Psoas muscle (tissue), 8 donors: ENCODE data around the gene BCLAF1. TPM values are rescaled to one million over a fixed set of nuclear protein-coding genes. Genes with fewer than 3 reads are reported as not detected.

Experiments
- ATAC-seq, 4 donors: fragments of 200-7000 bp; cut with Tn5 transposase; one replicate each; pipeline ENCODE4 v1.9.1; 2020; ENCODE audit warnings: moderate library complexity in 3 of 4, mild to moderate bottlenecking in 2 of 4
- DNase-seq, 2 donors: peaks; one replicate each; pipeline ENCODE4 v3.0.0-alpha.2; 2020
- H3K27ac ChIP-seq: fragments of 200-600 bp; one replicate; pipeline ENCODE4 v1.8.0; 2022
- H3K27me3 ChIP-seq, 3 donors: fragments of 200-600 bp in 1 of 3; one replicate each; pipeline versions ENCODE4 v1.6.1 to v1.8.0; 2013 to 2022; ENCODE audit warnings: low read length in 2 of 3, mild to moderate bottlenecking in 2 of 3, moderate library complexity in 1 of 3; ENCODE audit not compliant: insufficient read depth in 3 of 3
- H3K36me3 ChIP-seq, 2 donors: fragments of 200-600 bp in 1 of 2; one replicate each; pipeline versions ENCODE4 v1.6.1 to v1.8.0; 2013 to 2022; ENCODE audit warnings: low read depth in 1 of 2, mild to moderate bottlenecking in 1 of 2, moderate library complexity in 1 of 2; ENCODE audit not compliant: insufficient read depth in 1 of 2
- H3K4me1 ChIP-seq: fragments of 200-600 bp; one replicate; pipeline ENCODE4 v1.8.0; 2022
- H3K4me3 ChIP-seq: fragments of 200-600 bp; one replicate; pipeline ENCODE4 v1.8.0; 2022; ENCODE audit warnings: mild to moderate bottlenecking
- H3K9me3 ChIP-seq: fragments of 200-600 bp; one replicate; pipeline ENCODE4 v1.8.0; 2022
- CTCF ChIP-seq: fragments of 200-600 bp; IDR thresholded peaks from one replicate; pipeline ENCODE4 v1.8.0; 2022; ENCODE audit warnings: antibody characterized with exemption
- WGBS, 3 donors: extraction: QIAGEN DNeasy Blood & Tissue Kit; methylation state at CpG; one replicate each; pipeline versions ENCODE4 v1.1.6 to v1.1.7; 2013; 5-methylcytosine and 5-hydroxymethylcytosine counted together
- intact Hi-C, 2 donors: fragments of 100-400 bp; cut with DNase I; formaldehyde crosslinking; loops; one replicate each; pipeline versions ENCODE4 v1.11.0 to v1.14.2; 2022
- polyA plus RNA-seq, 3 donors: library from polyadenylated mRNA; stranded (reverse); fragments of 200-250 nt; gene quantifications; one replicate each; pipeline ENCODE4 v1.2.3, GENCODE V29; 2013
- total RNA-seq, 4 donors: library from RNA; stranded (reverse); fragmentation: NEBNext Ultra II Directional in 2 of 4; extraction: Animal tissue kit (Norgen Biotek cat#: 25700) in 2 of 4; gene quantifications; one replicate each; pipeline versions ENCODE4 v1.2.1 to v1.2.4, GENCODE V29; 2021 to 2023
- donor health status: healthy with polysubstance abuse.
- donor health status: DM: no; HTN: no; CAD: no; lungs with moderate emphysema.
- donor health status: Bipolar disorder and iron deficiency.
- donor health status: healthy.
- donor health status: DM: yes; HTN: yes; CAD: no.
- donor health status: DM: no; HTN: no; CAD: no.
- donor health status: DM: no; HTN: no; CAD: no.
- donor health status: DM: yes; HTN: yes; CAD: no.

Gene BCLAF1
- total and polyA plus RNA-seq, 7 donors, result 22.9 to 110 (median 82.5) TPM

GRCh38 chr6:136274062-136274461, 15.6 kb downstream of the BCLAF1 start:
- Histone ChIP-seq H3K9me3 (no peaks in the 10 kb centered on the region), H3K4me3 (no peak overlapping the region), H3K27me3 (no peaks in the 10 kb centered on the region), H3K4me1 (peaks cover 9% of the 10 kb centered on the region), H3K36me3 (peaks cover 0 to 94% of the 10 kb centered on the region in 2 donors), H3K27ac (no peak overlapping the region)
- DNase-seq (no peak), ATAC-seq (no peak)
- no peak for TF ChIP-seq CTCF
- WGBS, 3 donors, result 80 to 92% (median 91%) methylated on average over 1 of the region's 1 CpG
- intact Hi-C loops, result no loop called here

- Histone ChIP-seq H3K27me3 (no peaks in the 10 kb centered on the region), H3K9me3 (no peaks in the 10 kb centered on the region), H3K27ac (no peak overlapping the region), H3K4me3 (no peak overlapping the region), H3K36me3 (peaks cover 7 to 100% of the 10 kb centered on the region in 2 donors), H3K4me1 (no peaks in the 10 kb centered on the region)
- intact Hi-C loops, result no loop called here
- ATAC-seq (no peak), DNase-seq (no peak)
- TF ChIP-seq CTCF, result no peak
- WGBS, 3 donors, result 84 to 100% (median 92%) methylated on average over 1 of the region's 1 CpG
Observed at GRCh38 chr6:136265101-136265500, 24.5 kb downstream of the BCLAF1 start.

- Histone ChIP-seq H3K36me3 (peaks cover 7 to 100% of the 10 kb centered on the region in 2 donors), H3K4me3 (no peak overlapping the region), H3K4me1 (no peaks in the 10 kb centered on the region), H3K27ac (no peak overlapping the region), H3K27me3 (no peaks in the 10 kb centered on the region), H3K9me3 (no peaks in the 10 kb centered on the region)
- DNase-seq (no peak), ATAC-seq (peak in 1 of 4 donors; percentile 25)
- 77 to 86% (median 79%) methylated on average over 1 of the region's 1 CpG for WGBS, 3 donors
- no peak for TF ChIP-seq CTCF
- intact Hi-C loops, result no loop called here
Observed at GRCh38 chr6:136262940-136263339, 26.7 kb downstream of the BCLAF1 start.

GRCh38 chr6:136254851-136255466, 34.7 kb downstream of the BCLAF1 start:
- H3K4me3 ChIP-seq, result no peak overlapping the region
- ATAC-seq, result no peak
- H3K27ac ChIP-seq, result no peak overlapping the region
- DNase-seq, result no peak
- no peaks in the 10 kb centered on the region for H3K9me3 ChIP-seq
- intact Hi-C loops, result loop anchor here in 1 of 2 donors (5.0 kb wide), 1 partner anchor 32 kb away; the partner anchor contains the start of gene BCLAF1
- H3K27me3 ChIP-seq, result no peaks in the 10 kb centered on the region
- peaks cover 12% of the 10 kb centered on the region for H3K4me1 ChIP-seq
- TF ChIP-seq CTCF, result no peak
- H3K36me3 ChIP-seq, result peaks cover 0 to 41% of the 10 kb centered on the region in 2 donors

GRCh38 chr6:136253734-136254133, 35.9 kb downstream of the BCLAF1 start:
- peaks cover 17% of the 10 kb centered on the region for H3K4me1 ChIP-seq
- H3K36me3 ChIP-seq, result peaks cover 0 to 29% of the 10 kb centered on the region in 2 donors
- intact Hi-C loops, result loop anchor here in 1 of 2 donors (5.0 kb wide), 1 partner anchor 34 kb away; the partner anchor contains the start of gene BCLAF1
- no peaks in the 10 kb centered on the region for H3K27me3 ChIP-seq
- DNase-seq (no peak), ATAC-seq (no peak)
- 63 to 75% (median 66%) methylated on average over 6 of the region's 6 CpGs for WGBS, 3 donors
- no peak overlapping the region for H3K27ac ChIP-seq
- TF ChIP-seq CTCF, result no peak
- no peaks in the 10 kb centered on the region for H3K9me3 ChIP-seq
- no peak overlapping the region for H3K4me3 ChIP-seq
